NCI-H2081 treated with DMSO at 0.1 percent for 48 hours (cell line): ENCODE measurements around the gene TSACC.
"Not testable (repeated sequence)": the region's sequence is repeated elsewhere in the genome, so short reads cannot be mapped to it uniquely, and the experiment has no call there.

ENCODE experiments used
- DNase-seq: peaks from one replicate; lab custom pipeline; 2025; lab: John Stamatoyannopoulos, UW

TSACC gene

GRCh38 chr1:156346636-156347035 lies 8.3 kb downstream of the TSACC start:
- no peak for DNase-seq

- DNase-seq = no peak
Measured at GRCh38 chr1:156347331-156347730, 9.0 kb downstream of the TSACC start.

GRCh38 chr1:156352481-156352880 lies 14.2 kb downstream of the TSACC start:
- not testable (repeated sequence) for DNase-seq

GRCh38 chr1:156356262-156356874 lies 18.0 kb downstream of the TSACC start:
- no peak for DNase-seq

- DNase-seq = peak; percentile 74
Measured at GRCh38 chr1:156356875-156357534, 18.7 kb downstream of the TSACC start.

DNA sequence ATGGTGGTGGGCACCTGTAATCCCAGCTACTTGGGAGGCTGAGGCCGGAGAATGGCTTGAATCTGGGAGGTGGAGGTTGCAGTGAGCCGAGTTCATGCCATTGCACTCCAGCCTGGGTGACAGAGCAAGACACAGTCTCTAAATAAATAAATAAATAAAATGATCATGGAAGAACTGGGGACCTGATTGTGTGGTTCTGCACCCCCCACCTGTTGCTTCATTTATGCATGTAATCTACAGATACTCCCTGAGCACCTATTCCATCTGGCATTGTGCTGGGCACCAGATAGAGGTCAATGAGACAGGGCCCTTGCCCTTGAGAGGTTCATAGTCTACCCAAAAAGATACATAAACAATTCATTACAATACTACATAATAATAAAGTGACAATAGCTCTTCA lies 19.7 kb downstream of the TSACC start:
- no peak for DNase-seq

GRCh38 chr1:156358641-156359040 lies 20.3 kb downstream of the TSACC start:
- DNase-seq = no peak

DNA sequence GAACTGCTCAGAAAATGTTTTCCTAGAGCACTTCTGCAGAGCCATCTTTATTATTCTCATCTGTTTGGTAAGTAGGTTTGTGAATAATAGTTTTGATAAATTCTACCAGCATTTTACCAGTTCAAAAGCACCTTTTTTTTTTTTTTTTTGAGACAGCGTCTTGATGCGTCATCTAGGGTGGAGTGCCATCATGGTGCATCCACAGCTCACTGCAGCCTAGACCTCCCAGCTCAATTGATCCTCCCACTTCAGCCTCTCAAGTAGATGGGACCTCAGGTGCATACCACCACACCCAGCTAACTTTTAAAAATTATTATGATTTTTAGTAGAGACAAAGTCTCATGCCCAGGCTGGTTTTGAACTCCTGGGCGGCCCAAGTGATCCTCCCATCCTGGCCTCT lies 20.9 kb downstream of the TSACC start:
- DNase-seq = no peak

GRCh38 chr1:156359973-156360372 lies 21.6 kb downstream of the TSACC start:
- DNase-seq = no peak

DNA sequence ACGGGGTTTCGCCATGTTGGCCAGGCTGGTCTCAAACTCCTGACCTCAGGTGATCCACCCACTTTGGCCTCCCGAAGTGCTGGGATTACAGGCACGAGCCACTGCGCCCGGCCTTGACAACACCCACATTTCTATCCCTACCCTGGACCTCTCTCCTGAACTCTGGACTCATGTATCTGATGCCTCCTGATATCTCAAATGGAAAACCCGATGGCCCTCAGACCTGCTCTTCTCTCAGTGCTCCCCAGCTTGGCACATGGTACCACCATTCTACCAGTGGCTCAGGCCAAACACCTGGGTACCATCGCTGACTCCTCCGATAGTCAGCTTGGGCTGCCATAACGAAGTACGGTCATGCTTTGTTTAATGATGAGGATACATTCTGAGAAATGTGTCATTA lies 22.2 kb downstream of the TSACC start:
- DNase-seq = no peak

DNA sequence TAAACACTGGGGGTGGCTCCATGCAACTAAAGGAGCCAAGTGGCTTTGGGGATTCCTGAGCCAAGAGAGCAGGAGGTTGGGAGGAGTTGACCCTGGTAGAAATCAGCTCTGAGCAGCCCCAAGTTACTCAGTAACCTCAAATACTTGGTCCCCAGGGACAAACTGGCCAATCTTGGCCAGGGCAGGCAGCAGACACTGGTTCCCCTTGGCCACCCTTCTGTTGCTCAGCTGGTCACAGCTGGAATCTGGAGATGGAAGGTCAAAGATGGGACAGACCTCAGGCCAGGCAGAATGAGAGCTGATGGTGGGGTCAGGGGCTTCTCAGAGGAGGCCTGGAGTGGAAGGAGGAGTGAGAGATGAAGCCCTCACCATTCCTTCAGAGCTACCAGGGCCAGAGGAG lies 27.4 kb downstream of the TSACC start:
- no peak for DNase-seq

GRCh38 chr1:156366378-156367166 lies 28.2 kb downstream of the TSACC start:
- no peak for DNase-seq

DNA sequence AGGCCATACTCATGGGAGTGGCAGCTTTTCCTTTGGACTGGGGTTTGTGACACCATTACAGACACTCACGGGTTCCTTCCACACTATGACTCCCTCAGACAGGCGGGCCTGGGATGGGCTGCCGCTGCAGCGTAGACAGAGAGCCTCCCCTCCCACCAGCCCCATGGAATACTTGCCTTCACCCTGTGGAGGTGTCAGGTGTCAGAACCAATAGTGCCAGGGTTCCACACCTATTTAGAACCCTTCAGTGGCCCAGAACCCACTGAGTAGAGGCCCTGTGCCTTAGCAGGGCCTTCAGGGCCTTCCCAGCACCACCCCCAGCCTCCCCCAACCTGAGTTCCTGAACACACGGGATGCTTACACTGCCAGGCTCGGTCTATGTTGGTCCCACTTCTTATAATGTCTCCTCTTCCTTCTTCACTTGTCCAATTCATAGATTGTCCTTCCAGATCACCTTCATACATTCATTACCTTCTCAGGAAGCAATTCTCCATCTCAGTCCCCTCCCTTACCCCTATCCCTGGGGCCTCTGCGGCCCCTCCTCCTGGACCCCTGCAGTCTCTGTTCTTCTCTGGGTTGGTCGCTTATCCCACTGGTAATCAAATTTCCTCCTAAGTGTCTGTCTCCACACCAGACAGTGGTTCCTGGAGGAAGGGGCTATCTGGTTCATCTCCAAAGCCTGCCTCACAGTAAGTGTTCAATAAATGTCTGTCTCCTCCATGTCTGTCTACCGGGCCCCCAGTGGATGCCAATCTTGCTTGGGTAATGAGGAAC lies 29.2 kb downstream of the TSACC start:
- no peak for DNase-seq

GRCh38 chr1:156368157-156368658 lies 29.9 kb downstream of the TSACC start:
- no peak for DNase-seq

- DNase-seq = no peak
Measured at GRCh38 chr1:156368889-156369684, 30.8 kb downstream of the TSACC start, which contains the start of gene RHBG. RHBG (plus strand) TSS chr1:156369211; CDS start chr1:156369250, 39 bp downstream.

DNA sequence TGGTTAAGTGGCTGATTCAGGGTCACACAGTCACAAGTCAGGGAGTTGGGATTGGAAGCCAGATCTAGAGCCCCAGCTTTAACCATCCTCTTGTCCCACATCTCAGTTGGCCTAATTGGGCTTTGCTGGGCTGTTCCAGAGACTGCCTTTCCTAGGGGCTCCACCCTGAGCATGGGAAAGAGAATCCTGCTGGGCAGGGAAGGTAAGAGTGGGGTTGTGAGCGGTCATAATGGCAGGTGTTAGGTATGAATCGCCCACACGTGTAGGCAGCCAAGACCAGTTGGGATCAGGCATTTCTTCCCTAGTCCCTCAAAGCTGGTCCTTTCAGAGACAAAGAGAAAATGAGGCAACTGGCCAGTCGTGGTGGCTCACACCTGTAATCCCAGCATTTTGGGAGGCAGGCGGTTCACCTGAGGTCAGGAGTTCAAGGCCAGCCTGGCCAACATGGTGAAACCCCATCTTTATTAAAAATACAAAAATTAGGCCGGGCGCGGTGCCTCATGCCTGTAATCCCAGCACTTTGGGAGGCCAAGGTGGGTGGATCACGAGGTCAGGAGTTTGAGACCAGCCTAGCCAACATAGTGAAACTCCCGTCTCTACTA lies 31.5 kb downstream of the TSACC start:
- not testable (repeated sequence) for DNase-seq

DNA sequence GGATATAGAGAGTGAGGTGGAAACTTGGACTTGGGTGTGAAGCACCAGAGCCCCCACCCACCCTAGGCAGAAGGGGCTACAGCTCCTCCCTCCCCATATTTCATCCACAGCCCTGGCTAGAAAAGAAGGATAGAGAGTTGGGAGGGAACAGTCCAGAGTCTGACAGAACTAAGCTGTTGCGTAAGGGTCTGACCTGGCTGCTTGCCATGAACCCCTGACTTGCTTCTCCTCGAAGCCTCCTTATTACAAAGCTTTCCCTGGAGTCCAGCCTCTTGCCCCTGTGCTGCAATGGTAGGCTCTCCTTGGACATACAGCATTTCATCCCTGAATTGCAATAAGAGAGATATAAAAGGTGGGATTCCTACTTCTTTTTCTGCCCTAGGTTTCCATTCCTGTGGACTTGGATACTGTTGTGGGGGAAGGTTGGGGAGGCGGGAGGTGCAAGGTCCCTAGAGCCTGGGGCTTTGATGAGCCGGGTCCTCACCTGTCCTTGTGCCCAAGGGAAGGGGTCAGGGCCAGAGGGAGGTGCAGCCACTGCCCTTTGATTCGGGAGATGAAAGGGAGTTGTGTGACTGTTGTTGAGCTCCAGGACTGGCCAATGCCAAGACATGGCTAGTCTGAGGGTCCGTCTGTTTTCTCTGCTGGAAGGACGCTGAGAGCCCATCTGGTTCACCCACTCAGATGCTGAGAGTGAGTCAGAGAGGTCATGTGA lies 33.4 kb downstream of the TSACC start:
- no peak for DNase-seq

DNA sequence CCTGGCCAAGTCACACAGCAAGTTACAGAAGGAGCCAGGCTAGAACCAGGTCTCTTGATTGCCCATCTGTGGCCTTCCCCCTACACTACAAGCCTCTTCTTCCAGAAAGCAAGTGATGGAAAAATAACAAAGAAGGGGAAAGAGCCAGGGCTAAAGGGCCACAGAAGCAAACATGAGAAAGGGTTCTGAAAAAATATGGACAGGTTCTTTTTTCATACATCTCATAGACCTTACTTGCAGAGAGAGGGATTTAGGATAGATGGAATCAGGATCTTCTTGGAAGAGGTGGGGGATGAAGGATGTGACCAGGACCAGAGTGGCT lies 33.9 kb downstream of the TSACC start:
- DNase-seq = no peak

DNA sequence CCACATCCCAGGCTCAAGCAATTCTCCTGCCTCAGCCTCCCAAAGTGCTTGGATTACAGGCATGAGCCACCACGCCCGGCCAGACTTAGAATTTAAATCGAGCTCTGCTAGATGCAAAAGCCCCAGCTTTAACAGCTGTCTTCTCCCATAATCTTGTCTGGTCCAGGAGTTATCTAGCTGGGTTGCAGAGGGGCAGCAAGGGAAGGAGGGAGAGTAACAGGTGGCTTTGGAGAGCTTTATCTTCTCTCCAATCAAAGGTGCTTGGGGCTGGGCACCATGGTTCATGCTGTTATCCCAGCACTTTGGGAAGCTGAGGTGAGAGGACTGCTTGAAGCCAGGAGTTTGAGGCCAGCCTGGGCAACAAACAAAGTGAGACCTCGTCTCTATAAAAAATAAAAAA lies 34.5 kb downstream of the TSACC start:
- DNase-seq = no peak

- no peak for DNase-seq
Measured at GRCh38 chr1:156373546-156373945, 35.2 kb downstream of the TSACC start.
